Measurements from ENCODE around the gene ATP6V1G2. TPM values are rescaled to one million over a fixed set of nuclear protein-coding genes. Genes with fewer than 3 reads are reported as not detected.
A peak's percentile ranks its signal among the peaks of the same experiment; 100 is the strongest.

The ATP6V1G2 gene
- total and polyA plus RNA-seq, 12 donors, result 0.87 to 6.6 (median 3.1) TPM

DNA sequence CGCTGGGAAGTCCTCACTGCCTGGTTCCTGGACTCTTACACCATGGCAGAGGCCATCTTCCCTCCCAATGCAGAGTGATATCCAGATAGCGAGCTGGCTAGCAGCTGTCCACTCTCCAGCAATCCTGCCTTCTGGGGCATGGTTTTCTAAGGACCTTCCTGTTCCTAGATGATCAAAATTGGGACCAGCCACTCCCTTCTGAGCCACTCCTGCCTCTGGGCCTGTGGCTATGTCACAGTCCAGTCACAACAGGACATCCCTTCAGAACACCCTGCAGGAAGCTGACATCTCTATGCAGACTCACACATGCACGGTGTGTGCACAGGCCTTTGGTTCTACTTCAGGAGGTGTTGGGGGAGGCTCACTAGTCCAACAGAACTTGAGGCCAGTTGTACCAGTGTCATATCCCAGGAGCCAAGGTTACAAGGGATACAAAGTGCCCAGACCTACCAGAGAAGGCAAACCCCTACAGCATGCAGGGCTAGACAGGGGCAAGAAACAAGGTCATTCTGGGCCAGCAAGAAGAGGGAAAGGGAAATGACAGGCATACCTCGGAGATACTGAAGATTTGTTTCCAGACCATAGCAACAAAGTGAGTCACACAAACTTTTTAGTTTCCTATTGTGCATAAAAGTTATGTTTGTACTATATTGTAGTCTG is 20.3 kb downstream of the ATP6V1G2 start:
- intact Hi-C loops (cut with DNase I), result no loop called here
- Histone ChIP-seq H3K9me3 (replicated peaks in 1 of 3) (no peaks in the 10 kb centered on the region), H3K4me1 (replicated peaks in 1 of 2) (peaks cover 0 to 4% of the 10 kb centered on the region in 2 donors), H3K27ac (peak overlapping the region in 1 of 5 donors; percentile 49), H3K36me3 (replicated peaks in 1 of 2) (peaks cover 0 to 13% of the 10 kb centered on the region in 2 donors), H3K27me3 (no peaks in the 10 kb centered on the region), H3K4me3 (no peak overlapping the region)
- TF ChIP-seq POLR2A (IDR thresholded peaks at IDR 0.05), result no peak
- TF ChIP-seq, protein P1, sequence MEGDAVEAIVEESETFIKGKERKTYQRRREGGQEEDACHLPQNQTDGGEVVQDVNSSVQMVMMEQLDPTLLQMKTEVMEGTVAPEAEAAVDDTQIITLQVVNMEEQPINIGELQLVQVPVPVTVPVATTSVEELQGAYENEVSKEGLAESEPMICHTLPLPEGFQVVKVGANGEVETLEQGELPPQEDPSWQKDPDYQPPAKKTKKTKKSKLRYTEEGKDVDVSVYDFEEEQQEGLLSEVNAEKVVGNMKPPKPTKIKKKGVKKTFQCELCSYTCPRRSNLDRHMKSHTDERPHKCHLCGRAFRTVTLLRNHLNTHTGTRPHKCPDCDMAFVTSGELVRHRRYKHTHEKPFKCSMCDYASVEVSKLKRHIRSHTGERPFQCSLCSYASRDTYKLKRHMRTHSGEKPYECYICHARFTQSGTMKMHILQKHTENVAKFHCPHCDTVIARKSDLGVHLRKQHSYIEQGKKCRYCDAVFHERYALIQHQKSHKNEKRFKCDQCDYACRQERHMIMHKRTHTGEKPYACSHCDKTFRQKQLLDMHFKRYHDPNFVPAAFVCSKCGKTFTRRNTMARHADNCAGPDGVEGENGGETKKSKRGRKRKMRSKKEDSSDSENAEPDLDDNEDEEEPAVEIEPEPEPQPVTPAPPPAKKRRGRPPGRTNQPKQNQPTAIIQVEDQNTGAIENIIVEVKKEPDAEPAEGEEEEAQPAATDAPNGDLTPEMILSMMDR (IDR thresholded peaks at IDR 0.05), result no peak
- WGBS, 4 donors, result 51 to 68% (median 58%) methylated on average over 4 of the region's 4 CpGs
- DNase-seq, result peak in 1 of 7 donors; percentile 6

- DNase-seq, result peak in 1 of 7 donors; percentile 1
- peaks cover 0 to 4% of the 10 kb centered on the region in 2 donors for H3K4me1 ChIP-seq (replicated peaks in 1 of 2)
- H3K4me3 ChIP-seq, result no peak overlapping the region
- TF ChIP-seq POLR2A (IDR thresholded peaks at IDR 0.05), result no peak
- TF ChIP-seq, protein P1 (IDR thresholded peaks at IDR 0.05), result no peak
- intact Hi-C loops (cut with DNase I), result no loop called here
- H3K27me3 ChIP-seq, result no peaks in the 10 kb centered on the region
- peaks cover 0 to 8% of the 10 kb centered on the region in 2 donors for H3K36me3 ChIP-seq (replicated peaks in 1 of 2)
- WGBS, 4 donors, result 75 to 80% (median 77%) methylated on average over 8 of the region's 8 CpGs
- peak overlapping the region in 1 of 5 donors; percentile 49 for H3K27ac ChIP-seq
- H3K9me3 ChIP-seq (replicated peaks in 1 of 3), result no peaks in the 10 kb centered on the region
These were observed 20.9 kb downstream of the ATP6V1G2 start for GRCh38 chr6:31525553-31525931.

GRCh38 chr6:31521835-31522234 is 24.6 kb downstream of the ATP6V1G2 start:
- peak in 1 of 7 donors; percentile 4 for DNase-seq
- Histone ChIP-seq H3K4me1 (replicated peaks in 1 of 2) (peaks cover 0 to 4% of the 10 kb centered on the region in 2 donors), H3K9me3 (replicated peaks in 1 of 3) (no peaks in the 10 kb centered on the region), H3K27ac (no peak overlapping the region), H3K4me3 (no peak overlapping the region), H3K36me3 (replicated peaks in 1 of 2) (no peaks in the 10 kb centered on the region), H3K27me3 (no peaks in the 10 kb centered on the region)
- WGBS, 4 donors, result 78 to 90% (median 88%) methylated on average over 3 of the region's 3 CpGs
- intact Hi-C loops (cut with DNase I), result no loop called here
- TF ChIP-seq, protein P1 (IDR thresholded peaks at IDR 0.05), result no peak
- no peak for TF ChIP-seq POLR2A (IDR thresholded peaks at IDR 0.05)

DNA sequence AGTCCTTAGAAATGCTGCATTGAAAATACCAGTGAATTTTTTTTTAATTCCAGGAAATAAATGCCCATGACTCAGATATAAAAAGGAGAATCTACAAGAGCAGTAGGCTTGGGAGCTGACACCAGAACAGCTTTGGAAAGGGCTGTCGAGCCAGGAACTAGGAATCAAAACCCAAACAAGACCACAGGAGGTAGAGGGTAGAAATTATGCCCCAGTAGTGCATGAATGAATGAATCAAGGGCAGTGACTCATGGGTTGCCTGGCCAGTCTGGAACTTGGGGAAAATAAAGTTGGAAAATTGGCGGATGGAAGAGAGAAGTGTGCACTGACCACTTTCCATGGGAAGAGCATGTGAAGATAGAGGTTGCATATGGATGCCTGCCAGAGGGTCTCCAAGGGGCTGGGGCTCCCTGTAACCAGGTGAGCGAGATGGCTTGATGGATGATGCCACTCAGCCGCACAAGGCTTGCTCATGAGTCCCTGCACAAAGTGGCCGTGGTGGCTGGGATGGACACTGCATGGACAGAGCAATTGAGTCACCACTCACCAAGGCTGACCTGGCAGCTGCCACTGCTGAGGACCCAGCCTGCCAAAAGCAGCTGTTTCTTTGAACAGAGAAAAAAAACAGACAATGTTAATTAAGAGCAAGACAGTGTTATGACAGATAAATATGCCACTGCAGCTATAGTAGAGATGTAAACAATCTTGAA is 32.8 kb downstream of the ATP6V1G2 start:
- H3K36me3 ChIP-seq (replicated peaks in 1 of 2), result no peaks in the 10 kb centered on the region
- 49 to 72% (median 53%) methylated on average over 4 to 5 of the region's 5 CpGs for WGBS, 4 donors
- no peaks in the 10 kb centered on the region for H3K4me1 ChIP-seq (replicated peaks in 1 of 2)
- H3K4me3 ChIP-seq, result no peak overlapping the region
- H3K9me3 ChIP-seq (replicated peaks in 1 of 3), result no peaks in the 10 kb centered on the region
- no peaks in the 10 kb centered on the region for H3K27me3 ChIP-seq
- no peak overlapping the region for H3K27ac ChIP-seq
- TF ChIP-seq, protein P1 (IDR thresholded peaks at IDR 0.05), result no peak
- no peak for TF ChIP-seq POLR2A (IDR thresholded peaks at IDR 0.05)
- intact Hi-C loops (cut with DNase I), result no loop called here
- peak in 3 of 7 donors; percentile 31 to 54 (median 42) for DNase-seq

Data from adrenal gland (tissue), 12 donors.